ENCODE data around the gene MON2.

DNA sequence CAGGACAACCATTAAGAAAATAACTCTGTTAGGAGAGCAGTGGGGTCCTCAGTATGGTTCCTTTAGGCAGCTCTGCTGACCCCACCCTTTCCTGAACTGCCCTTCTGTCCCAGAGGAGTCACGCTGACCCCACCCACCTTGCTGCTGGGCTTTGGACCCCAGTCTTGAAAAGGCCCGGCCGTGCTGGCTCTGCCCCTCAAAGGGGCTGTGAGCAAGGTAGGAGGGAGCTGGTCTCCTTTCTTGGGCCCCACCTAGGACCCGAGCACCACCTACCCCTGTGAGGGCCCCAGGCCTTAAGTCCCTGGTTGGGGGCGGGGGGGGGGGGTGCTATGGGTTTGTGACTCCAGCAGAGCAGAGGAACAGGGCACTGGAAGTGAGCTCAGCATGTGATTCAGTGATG is 171.1 kb downstream of the MON2 start:
- TF ChIP-seq EZH2 (IDR thresholded peaks at IDR 0.05) (no peak), CTCF (IDR thresholded peaks at IDR 0.05) (no peak), EZH2phosphoT487 (IDR thresholded peaks at IDR 0.05) (no peak)

Data from neural progenitor cell (in vitro differentiated cells).